Measurements from ENCODE around the gene CRY2. TPM values are rescaled to one million over a fixed set of nuclear protein-coding genes. Genes with fewer than 3 reads are reported as not detected.

Gene CRY2
- polyA plus RNA-seq, 2 of the 4 experiments (the other 2 are of a cell fraction), result 3.2 to 4.1 TPM

GRCh38 chr11:45859661-45860140 lies 12.4 kb downstream of the CRY2 start:
- Histone ChIP-seq H3K4me3 (no peak overlapping the region), H3K27ac (no peak overlapping the region), H3K4me2 (no peak overlapping the region), H3K9me3 (no peaks in the 10 kb centered on the region), H3K4me1 (no peaks in the 10 kb centered on the region)
- no peak for DNase-seq (ENCODE audit: low read depth in 1 of 2, low spot score in 1 of 2)
- no peak for FAIRE-seq
- WGBS (ENCODE audit: missing lambda C conversion rate), result 88% methylated on average over 10 of the region's 12 CpGs
- ChIA-PET CTCF (interaction anchor here (0.6 to 10.0 kb wide), 7 partner anchors 13 to 1392 kb away, joined by 3 to 67 read pairs (median 5); no protein-coding TSS in a partner anchor), POLR2A (no interaction called here)
- no peak for ATAC-seq
- TF ChIP-seq RARB (CRISPR knock-in tag; IDR thresholded peaks at IDR 0.05), result no peak
- no peak for TF ChIP-seq CBX2 (IDR thresholded peaks at IDR 0.05; ENCODE audit: borderline replicate concordance, low read depth)
- no peak for TF ChIP-seq POLR2AphosphoS2 (conservative IDR thresholded peaks at IDR 0.05; ENCODE audit: low read length)
- no peak for TF ChIP-seq CTCF (IDR thresholded peaks at IDR 0.05)

- DNase-seq (ENCODE audit: low read depth in 1 of 2, low spot score in 1 of 2) (no peak), ATAC-seq (no peak), FAIRE-seq (no peak)
- Histone ChIP-seq H3K4me2 (no peak overlapping the region), H3K4me1 (no peaks in the 10 kb centered on the region), H3K4me3 (no peak overlapping the region), H3K9me3 (no peaks in the 10 kb centered on the region), H3K27ac (no peak overlapping the region)
- TF ChIP-seq CHD2 (IDR thresholded peaks at IDR 0.05; ENCODE audit: low read length, partially characterized antibody), result no peak
- TF ChIP-seq USF2 (IDR thresholded peaks at IDR 0.05), result no peak
- no peak for TF ChIP-seq RNF2 (IDR thresholded peaks at IDR 0.05; ENCODE audit: borderline replicate concordance, low read depth)
- no peak for TF ChIP-seq CEBPB (IDR thresholded peaks at IDR 0.05)
- TF ChIP-seq NFE2L2 (conservative IDR thresholded peaks at IDR 0.05; ENCODE audit: low read length), result no peak
- no peak for TF ChIP-seq JUN (IDR thresholded peaks at IDR 0.05)
- TF ChIP-seq MAZ (IDR thresholded peaks at IDR 0.05; ENCODE audit: borderline replicate concordance, low read depth, low read length), result no peak
- no peak for TF ChIP-seq NR3C1 (IDR thresholded peaks at IDR 0.05)
- TF ChIP-seq HOXB5 (CRISPR knock-in tag; IDR thresholded peaks at IDR 0.05), result no peak
- no peak for TF ChIP-seq TP53 (CRISPR knock-in tag; IDR thresholded peaks at IDR 0.05)
- TF ChIP-seq, protein P1, sequence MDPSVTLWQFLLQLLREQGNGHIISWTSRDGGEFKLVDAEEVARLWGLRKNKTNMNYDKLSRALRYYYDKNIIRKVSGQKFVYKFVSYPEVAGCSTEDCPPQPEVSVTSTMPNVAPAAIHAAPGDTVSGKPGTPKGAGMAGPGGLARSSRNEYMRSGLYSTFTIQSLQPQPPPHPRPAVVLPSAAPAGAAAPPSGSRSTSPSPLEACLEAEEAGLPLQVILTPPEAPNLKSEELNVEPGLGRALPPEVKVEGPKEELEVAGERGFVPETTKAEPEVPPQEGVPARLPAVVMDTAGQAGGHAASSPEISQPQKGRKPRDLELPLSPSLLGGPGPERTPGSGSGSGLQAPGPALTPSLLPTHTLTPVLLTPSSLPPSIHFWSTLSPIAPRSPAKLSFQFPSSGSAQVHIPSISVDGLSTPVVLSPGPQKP (IDR thresholded peaks at IDR 0.05; ENCODE audit: low read depth, low read length), result no peak
- no peak for TF ChIP-seq ESRRA (IDR thresholded peaks at IDR 0.05; ENCODE audit: borderline replicate concordance, low read length)
- ChIA-PET CTCF (interaction anchor here (0.7 to 10.0 kb wide), 6 partner anchors 10 to 105 kb away, joined by 3 to 67 read pairs (median 5); no protein-coding TSS in a partner anchor), POLR2A (no interaction called here)
- 97% methylated on average over 5 of the region's 5 CpGs for WGBS (ENCODE audit: missing lambda C conversion rate)
Measured at GRCh38 chr11:45860348-45860747, 13.1 kb downstream of the CRY2 start.

GRCh38 chr11:45860764-45861510 lies 13.7 kb downstream of the CRY2 start:
- Histone ChIP-seq H3K4me2 (no peak overlapping the region), H3K27ac (no peak overlapping the region), H3K4me3 (no peak overlapping the region), H3K4me1 (no peaks in the 10 kb centered on the region), H3K9me3 (no peaks in the 10 kb centered on the region)
- TF ChIP-seq CBX2 (IDR thresholded peaks at IDR 0.05; ENCODE audit: borderline replicate concordance, low read depth) (no peak), JUNB (IDR thresholded peaks at IDR 0.05) (no peak), HMGXB4 (CRISPR knock-in tag; IDR thresholded peaks at IDR 0.05; ENCODE audit: borderline replicate concordance) (no peak), ZC3H11A (IDR thresholded peaks at IDR 0.05) (no peak), EHF (CRISPR knock-in tag; IDR thresholded peaks at IDR 0.05) (no peak)
- TF ChIP-seq, protein P2, sequence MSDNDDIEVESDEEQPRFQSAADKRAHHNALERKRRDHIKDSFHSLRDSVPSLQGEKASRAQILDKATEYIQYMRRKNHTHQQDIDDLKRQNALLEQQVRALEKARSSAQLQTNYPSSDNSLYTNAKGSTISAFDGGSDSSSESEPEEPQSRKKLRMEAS (IDR thresholded peaks at IDR 0.05), result no peak
- POLR2A ChIA-PET, result no interaction called here
- WGBS (ENCODE audit: missing lambda C conversion rate), result 94% methylated on average over 10 of the region's 10 CpGs
- FAIRE-seq (no peak), ATAC-seq (no peak), DNase-seq (ENCODE audit: low read depth in 1 of 2, low spot score in 1 of 2) (no peak)
- CTCF ChIA-PET, result interaction anchor here (0.7 to 10.0 kb wide), 7 partner anchors 10 to 104 kb away, joined by 3 to 67 read pairs (median 5); no protein-coding TSS in a partner anchor

Measured in A549 (cell line).